Left ventricle myocardium inferior (tissue), 1 donor: ENCODE results near the gene ZNF609. TPM values are rescaled to one million over a fixed set of nuclear protein-coding genes. Genes with fewer than 3 reads are reported as not detected.

Source experiments
- DNase-seq: peaks from one replicate; pipeline ENCODE4 v3.0.0-alpha.2; 2020
- H3K27ac ChIP-seq: fragments of 200-600 bp; replicated peaks from 2 replicates; pipeline ENCODE4 v1.8.0; 2021
- H3K27me3 ChIP-seq: fragments of 200-600 bp; 2 replicates; pipeline ENCODE4 v1.8.0; 2021; ENCODE audit warnings: low read depth
- H3K36me3 ChIP-seq: fragments of 200-600 bp; 2 replicates; pipeline ENCODE4 v1.8.0; 2021
- H3K4me1 ChIP-seq: fragments of 200-600 bp; 2 replicates; pipeline ENCODE4 v1.8.0; 2021
- H3K4me3 ChIP-seq: fragments of 200-600 bp; 2 replicates; pipeline ENCODE4 v1.8.0; 2021; ENCODE audit warnings: mild to moderate bottlenecking, moderate library complexity
- H3K9me3 ChIP-seq: fragments of 200-600 bp; replicated peaks from 2 replicates; pipeline ENCODE4 v1.8.0; 2021
- intact Hi-C: fragments of 100-400 bp; cut with micrococcal nuclease; formaldehyde crosslinking; loops from one replicate; pipeline ENCODE4 v1.11.0; 2022
- total RNA-seq: library from RNA; stranded (reverse); fragmentation: NEBNext Ultra II Directional; extraction: Animal tissue kit (Norgen Biotek cat#: 25700); gene quantifications from one replicate; pipeline ENCODE4 v1.2.1, GENCODE V29; 2021
- TF ChIP-seq, protein P1 (sequence below): fragments of 200-600 bp; IDR thresholded peaks from 2 replicates; pipeline ENCODE4 v1.8.0; 2021; ENCODE audit warnings: antibody characterized with exemption, mild to moderate bottlenecking, borderline replicate concordance
- donor health status: DM: no; HTN: yes; CAD: no; lungs with severe emphysema.

Gene ZNF609
- total RNA-seq, 1 donor from 2014 or later = 14.7 TPM

DNA sequence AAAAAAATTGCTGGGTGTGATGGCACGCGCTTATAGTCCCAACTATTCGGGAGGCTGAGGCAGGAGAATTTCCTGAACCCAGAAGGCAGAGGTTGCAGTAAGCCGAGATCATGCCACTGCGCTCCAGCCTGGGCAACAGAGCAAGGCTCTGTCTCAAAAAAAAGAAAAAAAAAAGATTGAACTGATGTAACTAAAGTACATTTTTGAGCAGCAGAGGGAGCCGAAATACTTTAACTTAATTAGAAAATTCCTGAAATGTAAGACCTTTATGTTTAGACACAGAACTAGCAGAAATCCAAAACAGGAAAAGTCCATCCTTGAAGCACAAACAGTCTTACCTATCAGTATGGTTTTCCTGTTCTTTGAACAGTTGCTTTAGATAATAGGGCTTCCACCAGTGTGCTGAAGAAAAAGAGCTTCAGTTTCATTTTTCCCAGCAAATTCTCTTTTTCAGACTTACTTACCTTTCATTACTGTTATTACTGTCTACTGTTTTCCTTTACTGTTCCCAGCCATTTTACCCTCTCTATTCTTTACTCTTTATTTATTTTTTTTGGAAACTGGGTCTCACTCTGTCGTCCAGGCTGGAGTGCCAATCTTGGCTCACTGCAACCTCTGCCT is 33.4 kb upstream of the ZNF609 start:
- no peak overlapping the region for H3K4me3 ChIP-seq
- no peaks in the 10 kb centered on the region for H3K27me3 ChIP-seq
- H3K36me3 ChIP-seq = peaks cover 63% of the 10 kb centered on the region
- DNase-seq = no peak
- TF ChIP-seq, protein P1, sequence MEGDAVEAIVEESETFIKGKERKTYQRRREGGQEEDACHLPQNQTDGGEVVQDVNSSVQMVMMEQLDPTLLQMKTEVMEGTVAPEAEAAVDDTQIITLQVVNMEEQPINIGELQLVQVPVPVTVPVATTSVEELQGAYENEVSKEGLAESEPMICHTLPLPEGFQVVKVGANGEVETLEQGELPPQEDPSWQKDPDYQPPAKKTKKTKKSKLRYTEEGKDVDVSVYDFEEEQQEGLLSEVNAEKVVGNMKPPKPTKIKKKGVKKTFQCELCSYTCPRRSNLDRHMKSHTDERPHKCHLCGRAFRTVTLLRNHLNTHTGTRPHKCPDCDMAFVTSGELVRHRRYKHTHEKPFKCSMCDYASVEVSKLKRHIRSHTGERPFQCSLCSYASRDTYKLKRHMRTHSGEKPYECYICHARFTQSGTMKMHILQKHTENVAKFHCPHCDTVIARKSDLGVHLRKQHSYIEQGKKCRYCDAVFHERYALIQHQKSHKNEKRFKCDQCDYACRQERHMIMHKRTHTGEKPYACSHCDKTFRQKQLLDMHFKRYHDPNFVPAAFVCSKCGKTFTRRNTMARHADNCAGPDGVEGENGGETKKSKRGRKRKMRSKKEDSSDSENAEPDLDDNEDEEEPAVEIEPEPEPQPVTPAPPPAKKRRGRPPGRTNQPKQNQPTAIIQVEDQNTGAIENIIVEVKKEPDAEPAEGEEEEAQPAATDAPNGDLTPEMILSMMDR = peak; percentile 33
- peaks cover 15% of the 10 kb centered on the region for H3K4me1 ChIP-seq
- H3K27ac ChIP-seq = no peak overlapping the region
- no peaks in the 10 kb centered on the region for H3K9me3 ChIP-seq
- intact Hi-C loops = no loop called here

DNA sequence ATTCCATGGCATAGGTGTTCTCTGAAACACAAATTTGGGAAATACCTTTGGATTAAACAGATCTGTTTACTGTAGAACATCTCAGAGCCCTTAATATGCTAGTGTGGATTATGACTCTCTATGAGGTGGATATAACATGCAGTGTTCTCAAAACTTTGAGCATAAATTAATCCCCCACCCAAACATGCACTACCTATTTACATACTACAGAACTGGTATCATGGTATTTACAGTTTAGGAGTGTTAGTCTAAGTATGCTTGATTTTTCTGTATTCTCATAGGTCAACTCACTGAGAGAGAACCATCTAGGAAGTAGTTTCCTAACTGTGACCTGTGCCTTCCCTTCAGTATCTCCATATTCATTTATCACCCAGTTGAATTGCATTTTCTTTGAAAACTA is 30.9 kb upstream of the ZNF609 start:
- Histone ChIP-seq H3K27me3 (no peaks in the 10 kb centered on the region), H3K27ac (peak overlapping the region; percentile 47), H3K36me3 (peaks cover 64% of the 10 kb centered on the region), H3K4me1 (peaks cover 15% of the 10 kb centered on the region), H3K9me3 (no peaks in the 10 kb centered on the region), H3K4me3 (no peak overlapping the region)
- no peak for DNase-seq
- TF ChIP-seq, protein P1 = no peak
- intact Hi-C loops = no loop called here

DNA sequence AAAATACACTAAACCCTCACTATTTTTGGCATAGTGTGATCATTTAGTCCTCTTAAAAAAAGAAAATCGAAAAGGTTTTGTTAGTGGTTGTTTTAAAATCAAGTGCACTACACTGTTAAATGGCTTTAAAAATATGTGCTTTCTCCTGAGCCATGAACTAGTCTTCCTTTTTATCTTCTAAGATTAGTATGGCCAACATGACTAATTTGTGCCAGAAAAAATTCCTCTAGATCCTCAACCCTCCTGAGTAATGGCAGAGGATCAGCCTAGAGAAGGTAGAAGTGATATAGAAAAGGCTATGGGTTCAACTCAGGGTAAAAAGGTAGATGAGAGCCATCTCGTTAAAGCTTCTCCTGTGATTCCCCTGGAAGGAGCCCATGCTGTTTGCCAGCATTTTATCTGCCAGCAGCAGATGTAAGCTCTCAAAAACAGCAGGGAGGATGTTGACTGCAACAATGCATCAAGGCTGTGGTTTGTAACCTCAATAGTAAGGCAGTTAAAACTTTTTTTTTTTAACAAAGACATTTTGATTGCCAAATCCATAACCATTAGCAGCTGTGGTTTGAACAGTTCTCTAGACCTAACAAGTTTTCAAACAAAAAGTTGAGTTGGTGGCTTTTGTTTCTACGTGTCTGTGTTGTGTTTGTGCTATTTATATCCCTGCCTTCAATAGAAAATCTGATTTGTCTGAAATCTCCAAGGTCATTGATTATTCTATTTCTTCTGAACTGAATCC is 30.2 kb upstream of the ZNF609 start:
- Histone ChIP-seq H3K36me3 (peaks cover 57% of the 10 kb centered on the region), H3K9me3 (no peaks in the 10 kb centered on the region), H3K27me3 (no peaks in the 10 kb centered on the region), H3K27ac (peak overlapping the region; percentile 47), H3K4me1 (peaks cover 15% of the 10 kb centered on the region), H3K4me3 (no peak overlapping the region)
- TF ChIP-seq, protein P1 = no peak
- intact Hi-C loops = no loop called here
- no peak for DNase-seq

DNA sequence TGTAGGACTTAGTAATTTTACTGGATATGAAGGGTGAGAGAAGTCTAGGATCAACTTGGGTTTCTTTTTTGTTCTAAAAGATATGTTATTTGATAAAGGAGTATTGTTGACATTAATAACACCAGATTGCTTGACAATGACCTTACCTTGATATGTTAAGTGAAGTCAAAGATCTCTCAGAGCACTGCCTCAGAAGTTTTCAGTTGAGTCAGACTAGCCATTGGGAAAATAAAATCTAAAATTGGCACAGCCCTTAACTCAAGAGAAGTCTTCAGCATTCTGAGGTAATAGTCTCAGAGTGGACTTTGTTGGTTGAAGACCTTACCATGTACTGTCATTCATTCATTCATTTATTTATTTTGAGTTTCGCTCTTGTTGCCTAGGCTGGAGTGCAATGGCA is 22.4 kb upstream of the ZNF609 start:
- intact Hi-C loops = no loop called here
- H3K4me3 ChIP-seq = no peak overlapping the region

DNA sequence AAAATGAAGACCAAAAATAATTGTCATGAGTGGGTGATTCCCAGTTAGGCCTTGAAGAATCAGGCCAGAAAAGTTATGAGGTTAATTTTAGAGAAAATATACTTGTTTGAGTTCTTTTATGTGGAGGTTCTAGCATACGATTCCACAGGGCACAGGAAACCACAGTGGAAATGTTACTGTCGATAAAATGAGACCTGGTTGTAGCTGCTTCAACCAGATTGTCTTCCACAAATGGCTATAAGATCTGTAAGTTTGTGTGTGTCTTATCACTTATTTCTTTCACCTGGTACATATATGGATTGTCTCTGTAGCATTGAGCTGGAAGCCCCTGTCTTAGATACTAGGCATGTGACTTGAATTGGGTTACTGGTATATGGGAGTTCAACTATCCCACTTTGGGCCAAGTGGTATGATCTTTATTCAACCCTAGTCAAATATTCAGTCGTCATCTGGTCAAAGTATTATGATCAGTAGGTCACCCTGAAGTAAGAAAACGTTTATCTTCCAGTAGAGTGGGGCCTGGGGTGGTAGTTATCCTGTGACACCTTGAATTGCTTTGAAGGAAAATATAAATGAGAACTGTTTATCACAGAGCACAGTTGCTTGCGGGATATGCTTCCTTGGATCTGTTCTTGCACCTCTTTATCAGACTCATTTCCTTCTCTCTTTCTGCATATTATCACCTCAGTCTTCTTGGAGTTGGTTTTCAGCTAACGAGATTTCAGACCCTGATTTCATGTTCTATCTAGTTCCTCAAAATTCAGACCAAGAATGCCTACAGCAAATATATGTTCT is 21.5 kb upstream of the ZNF609 start:
- Histone ChIP-seq H3K27me3 (no peaks in the 10 kb centered on the region), H3K4me1 (peaks cover 9% of the 10 kb centered on the region), H3K9me3 (no peaks in the 10 kb centered on the region), H3K27ac (no peak overlapping the region), H3K36me3 (peaks cover 6% of the 10 kb centered on the region), H3K4me3 (no peak overlapping the region)
- TF ChIP-seq, protein P1 = no peak
- DNase-seq = no peak
- intact Hi-C loops = no loop called here

More for the DNA sequence above, 22.4 kb upstream of the ZNF609 start:
- Histone ChIP-seq H3K27ac (no peak overlapping the region), H3K4me1 (peaks cover under 1% of the 10 kb centered on the region), H3K27me3 (no peaks in the 10 kb centered on the region), H3K9me3 (no peaks in the 10 kb centered on the region), H3K36me3 (peaks cover 13% of the 10 kb centered on the region)
- TF ChIP-seq, protein P1 = no peak
- DNase-seq = no peak
